GM12873 (cell line): ENCODE data around the gene CPA3.

Experiments
- CTCF ChIP-seq: IDR thresholded peaks from 2 replicates; pipeline ENCODE4 v1.5.1; 2012; ENCODE audit warnings: low read depth, mild to moderate bottlenecking, moderate library complexity, low read length, control low read depth; ENCODE audit not compliant: insufficient read depth; ENCODE audit errors: missing control alignments

CPA3 gene

GRCh38 chr3:148914936-148915690 is 50.0 kb downstream of the CPA3 start:
- TF ChIP-seq CTCF, result no peak

GRCh38 chr3:148916132-148916531 is 51.0 kb downstream of the CPA3 start:
- TF ChIP-seq CTCF, result no peak

GRCh38 chr3:148922467-148922866 is 57.4 kb downstream of the CPA3 start:
- no peak for TF ChIP-seq CTCF

GRCh38 chr3:148923592-148923991 is 58.5 kb downstream of the CPA3 start:
- TF ChIP-seq CTCF, result no peak

GRCh38 chr3:148924562-148924961 is 59.5 kb downstream of the CPA3 start:
- no peak for TF ChIP-seq CTCF

GRCh38 chr3:148925845-148926244 is 60.7 kb downstream of the CPA3 start:
- no peak for TF ChIP-seq CTCF

DNA sequence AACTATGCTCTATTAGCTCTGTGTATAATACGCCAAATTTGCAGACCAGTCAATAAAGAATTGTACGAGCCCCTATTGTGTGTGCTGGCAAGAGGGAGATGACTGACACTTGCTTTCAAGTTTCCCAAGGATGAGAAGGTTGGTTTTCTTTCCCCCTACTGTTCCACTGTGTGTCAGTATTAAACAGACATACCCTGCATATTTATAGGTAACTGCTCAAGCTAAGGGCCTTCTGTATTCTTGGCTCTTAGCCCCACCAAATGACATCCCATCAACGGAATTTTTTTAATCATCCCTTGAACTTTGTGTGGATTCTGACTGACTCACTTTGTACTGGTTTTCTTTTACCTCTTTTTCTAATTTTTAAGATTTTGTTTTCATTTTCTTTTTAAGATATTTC is 65.7 kb downstream of the CPA3 start:
- TF ChIP-seq CTCF, result no peak
